Limb (tissue), 2 donors: ENCODE results near the gene DNAJC15.
"Not testable (repeated sequence)": the region's sequence is repeated elsewhere in the genome, so short reads cannot be mapped to it uniquely, and the experiment has no call there.

ENCODE experiments used
- DNase-seq, 2 donors: peaks; one replicate each; pipeline ENCODE4 v3.0.0-alpha.2; 2016; ENCODE audit errors: extremely low spot score in 2 of 2

DNAJC15 gene

DNA sequence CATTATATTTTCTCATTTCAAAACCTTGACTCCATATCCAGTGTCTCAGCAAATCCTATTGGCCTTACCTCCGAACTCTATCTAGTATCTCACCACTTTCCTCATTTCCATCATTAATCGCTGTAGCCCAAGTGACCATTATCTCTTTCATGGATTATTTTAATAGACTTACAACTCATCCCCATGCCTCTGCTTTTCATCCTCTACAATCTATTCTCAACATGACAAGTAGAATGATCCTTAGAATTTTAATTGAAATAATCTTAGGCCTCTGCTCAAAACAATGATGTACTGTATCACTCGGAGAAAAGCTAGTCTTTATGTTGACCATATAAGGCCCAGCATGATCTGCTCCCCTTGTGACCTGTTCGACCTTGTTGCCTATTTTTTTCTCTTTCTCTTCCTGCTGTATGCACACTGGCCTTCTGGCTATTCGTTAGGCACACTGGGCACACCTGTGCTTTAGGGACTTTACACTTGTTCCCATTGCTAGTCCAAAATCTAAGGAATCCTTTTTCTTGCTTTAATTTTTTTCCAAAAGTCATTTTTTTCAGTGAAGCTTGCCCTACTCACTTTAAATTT is 21.4 kb downstream of the DNAJC15 start:
- DNase-seq, result no peak

- not testable (repeated sequence) for DNase-seq
Measured at GRCh38 chr13:43045302-43045773, 22.0 kb downstream of the DNAJC15 start.

GRCh38 chr13:43046259-43046658 is 22.9 kb downstream of the DNAJC15 start:
- DNase-seq, result no peak

DNA sequence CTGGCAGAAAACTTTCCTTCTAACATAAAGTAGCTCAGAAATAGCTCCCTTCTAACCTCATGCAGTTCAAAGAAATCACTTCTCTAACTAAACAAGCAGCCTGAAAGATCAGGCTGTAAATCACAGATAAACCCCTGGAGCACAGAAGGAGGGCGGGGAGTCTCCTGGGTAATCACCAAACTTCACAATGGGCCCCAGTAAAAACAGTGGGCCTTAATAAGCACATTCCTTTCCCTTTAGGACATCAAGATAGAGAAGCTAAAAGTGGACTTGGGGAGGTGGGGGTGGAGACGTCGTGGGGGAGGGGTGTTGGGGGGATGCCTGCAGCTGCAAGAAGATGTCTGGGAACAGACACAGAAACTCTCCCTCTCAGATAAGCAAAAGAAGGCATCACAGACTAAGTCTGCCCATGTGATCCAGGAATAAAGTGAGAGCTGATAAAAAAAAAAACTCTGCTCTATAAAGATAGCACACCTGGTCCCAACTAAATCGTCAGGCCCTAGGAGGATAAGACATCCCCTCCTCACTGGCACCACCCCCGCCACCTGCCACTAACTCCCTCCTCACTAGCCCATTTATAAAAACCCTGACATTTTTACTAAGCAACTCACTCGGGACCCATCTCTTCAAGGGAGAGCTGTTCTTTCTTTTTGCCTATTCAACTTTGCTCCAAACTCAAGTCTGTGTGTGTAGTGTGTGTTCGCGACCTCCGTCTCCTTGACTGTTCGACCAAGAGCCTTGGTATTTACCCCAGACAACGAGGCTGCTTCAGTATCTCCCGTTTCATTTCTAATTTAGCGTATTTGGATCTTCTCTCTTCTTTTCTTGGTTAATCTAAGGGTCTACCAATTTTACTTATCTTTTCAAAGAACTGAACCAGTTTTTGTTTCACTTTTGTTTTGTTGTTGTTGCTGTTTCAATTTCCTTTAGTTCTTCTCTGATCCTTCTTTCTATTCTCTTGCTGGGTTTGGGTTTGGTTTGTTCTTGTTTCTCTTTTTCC is 31.7 kb downstream of the DNAJC15 start:
- DNase-seq, result peak; percentile 16 to 64

DNA sequence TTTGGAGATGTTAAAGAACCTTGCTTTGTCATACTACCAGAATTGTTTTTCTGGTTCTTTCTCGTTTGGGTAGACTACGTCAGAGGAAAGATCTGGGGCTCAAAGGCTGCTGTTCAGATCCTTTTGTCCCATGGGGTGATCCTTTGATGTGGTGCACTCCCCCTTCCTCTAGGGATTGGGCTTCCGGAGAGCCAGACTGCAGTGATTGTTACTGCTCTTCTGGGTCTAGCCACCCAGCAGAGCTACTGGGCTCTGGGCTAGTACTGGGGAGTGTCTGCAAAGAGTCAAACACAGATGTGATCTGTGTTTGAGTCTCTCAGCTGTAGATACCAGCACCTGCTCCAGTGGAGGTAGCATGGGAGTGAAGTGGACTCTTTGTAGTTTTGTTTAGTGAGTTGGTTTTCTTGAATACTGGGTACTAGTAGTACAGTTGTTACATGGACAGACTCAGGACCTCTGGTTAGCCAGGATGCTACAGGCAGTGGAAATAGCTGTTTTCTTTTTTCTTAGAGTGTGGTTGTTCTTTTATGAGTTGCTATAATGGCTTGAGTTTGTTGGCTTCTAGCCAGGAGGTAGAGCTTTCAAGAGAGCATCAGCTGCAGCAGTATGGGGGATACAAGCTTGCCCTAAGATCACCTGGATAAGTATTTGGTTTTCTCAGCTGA is 34.4 kb downstream of the DNAJC15 start:
- no peak for DNase-seq

GRCh38 chr13:43058318-43058674 is 34.9 kb downstream of the DNAJC15 start:
- DNase-seq, result no peak

GRCh38 chr13:43058831-43059230 is 35.4 kb downstream of the DNAJC15 start:
- no peak for DNase-seq

DNA sequence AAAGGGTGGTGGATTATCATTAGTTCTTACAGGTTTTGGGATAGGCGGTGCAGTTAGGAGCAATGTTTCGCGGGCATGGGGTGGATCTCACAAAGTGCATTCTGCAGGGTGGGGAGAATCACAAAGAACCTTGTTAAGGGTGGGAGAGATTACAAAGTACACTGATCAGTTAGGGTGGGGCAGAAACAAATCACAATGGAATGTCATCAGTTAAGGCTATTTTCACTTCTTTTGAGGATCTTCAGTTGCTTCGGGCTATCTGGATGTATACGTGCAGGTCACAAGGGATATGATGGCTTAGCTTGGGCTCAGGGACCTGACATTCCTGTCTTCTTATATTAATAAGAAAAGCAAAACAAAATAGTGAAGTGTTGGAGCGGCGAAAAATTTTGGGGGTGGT is 36.4 kb downstream of the DNAJC15 start:
- not testable (repeated sequence) for DNase-seq

GRCh38 chr13:43060806-43061205 is 37.4 kb downstream of the DNAJC15 start:
- not testable (repeated sequence) for DNase-seq

GRCh38 chr13:43061496-43062280 is 38.3 kb downstream of the DNAJC15 start:
- DNase-seq, result no peak

GRCh38 chr13:43071824-43072223 is 48.4 kb downstream of the DNAJC15 start:
- no peak for DNase-seq

DNA sequence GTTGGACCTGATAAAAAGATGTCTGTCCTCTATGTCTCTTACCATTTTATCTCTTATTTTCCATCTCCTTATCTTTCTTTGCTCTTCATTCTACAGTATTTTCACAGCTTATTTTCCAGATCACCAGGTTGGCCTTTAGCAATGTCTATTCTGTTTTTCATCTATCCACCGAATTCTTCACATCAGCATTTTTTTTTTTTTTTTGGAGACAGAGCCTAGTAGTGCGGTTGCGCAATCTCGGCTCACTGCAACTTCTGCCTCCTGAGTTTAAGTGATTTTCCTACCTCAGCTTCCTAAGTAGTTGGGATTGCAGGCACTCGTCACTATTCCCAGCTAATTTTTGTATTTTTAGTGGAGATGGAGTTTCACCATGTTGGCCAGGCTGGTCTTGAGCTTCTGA is 49.0 kb downstream of the DNAJC15 start:
- DNase-seq, result no peak

DNA sequence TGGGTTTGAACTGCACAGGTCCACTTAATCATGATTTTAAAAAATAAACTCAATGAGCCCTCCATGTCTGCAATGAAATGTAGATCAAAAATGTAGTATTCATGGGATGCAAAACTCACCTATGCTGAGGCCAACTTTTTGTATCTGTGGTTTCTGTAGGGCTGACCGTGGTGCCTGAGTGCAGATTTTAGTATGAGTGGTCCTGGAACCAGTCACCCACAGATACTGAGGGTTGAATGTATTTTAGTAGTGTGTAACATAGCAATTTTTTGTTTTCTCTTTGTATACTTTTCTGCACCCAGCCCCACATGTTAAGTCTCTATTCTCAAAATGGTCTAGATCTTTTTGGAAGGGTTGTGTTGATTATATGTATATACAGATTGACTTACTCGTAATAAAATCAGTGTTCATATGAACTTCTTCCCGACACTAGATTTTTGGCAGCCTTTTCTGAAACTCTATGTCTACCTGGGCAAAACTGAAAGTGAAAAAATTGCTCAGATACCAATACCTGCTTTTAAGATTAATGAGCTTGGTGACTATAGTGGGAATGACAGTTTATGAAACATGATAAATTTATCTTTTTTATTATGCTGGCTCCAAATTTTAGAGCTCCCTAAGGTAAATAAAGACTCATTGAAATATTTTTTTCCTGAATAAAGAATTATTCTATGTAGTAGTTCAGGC is 51.6 kb downstream of the DNAJC15 start:
- no peak for DNase-seq

DNA sequence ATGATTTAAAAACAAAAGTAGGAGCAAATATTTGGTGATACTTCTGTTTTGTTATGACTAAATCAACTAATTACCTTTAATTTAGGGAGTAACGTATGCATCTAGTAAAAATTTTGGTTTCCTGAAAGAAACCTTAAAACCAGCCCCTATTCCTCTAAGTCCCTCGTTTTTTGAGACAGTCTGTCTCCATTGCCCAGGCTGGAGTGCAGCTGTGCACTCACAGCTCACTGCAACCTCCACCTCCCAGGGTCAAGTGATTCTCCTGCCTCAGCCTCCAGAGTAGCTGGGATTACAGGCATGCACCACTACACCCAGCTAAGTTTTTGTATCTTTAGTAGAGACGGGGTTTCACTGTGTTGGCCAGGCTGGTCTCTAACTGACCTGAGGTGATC is 52.1 kb downstream of the DNAJC15 start:
- DNase-seq, result not testable (repeated sequence)

DNA sequence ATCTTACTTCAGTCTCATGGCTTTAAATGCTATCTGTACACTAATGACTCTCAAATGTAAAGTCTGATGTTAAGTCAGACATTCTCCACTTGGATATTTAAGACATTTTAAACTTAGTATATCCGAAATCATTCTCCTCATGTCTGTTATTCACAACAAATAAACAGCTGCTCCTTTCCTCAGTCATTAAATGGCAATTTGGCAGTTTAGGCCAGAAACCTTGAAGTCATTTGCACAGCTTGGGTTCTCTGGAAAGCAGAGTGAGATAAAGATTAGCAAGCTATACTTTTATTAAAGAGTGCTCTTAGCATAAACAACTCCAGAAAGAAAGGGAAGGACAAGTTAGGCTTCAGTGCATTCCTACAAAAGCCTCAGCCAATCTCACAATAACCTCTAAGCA is 53.7 kb downstream of the DNAJC15 start:
- DNase-seq, result no peak

- DNase-seq, result no peak
Measured at GRCh38 chr13:43077461-43077860, 54.1 kb downstream of the DNAJC15 start.

DNA sequence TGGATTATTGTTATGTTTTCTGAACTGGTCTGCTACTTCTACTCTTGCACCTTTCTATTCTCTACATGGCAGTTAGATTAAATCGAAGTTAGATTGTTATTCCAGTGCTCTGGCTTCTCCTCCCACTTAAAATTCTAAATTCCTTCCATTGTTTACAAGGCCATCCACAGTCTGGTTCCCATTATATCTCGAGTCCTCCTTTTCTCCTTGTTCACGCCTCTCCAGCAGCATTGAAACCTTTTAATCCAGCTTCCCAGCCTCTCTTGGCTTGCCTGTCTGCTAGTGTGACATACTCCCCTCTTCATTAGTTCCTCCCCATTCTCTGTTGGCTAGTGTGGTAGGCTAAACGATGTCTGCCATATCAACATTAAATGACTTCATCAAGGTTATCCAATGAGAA is 54.5 kb downstream of the DNAJC15 start:
- no peak for DNase-seq

GRCh38 chr13:43078399-43078798 is 55.0 kb downstream of the DNAJC15 start:
- DNase-seq, result no peak

GRCh38 chr13:43079392-43079931 is 56.1 kb downstream of the DNAJC15 start:
- no peak for DNase-seq

DNA sequence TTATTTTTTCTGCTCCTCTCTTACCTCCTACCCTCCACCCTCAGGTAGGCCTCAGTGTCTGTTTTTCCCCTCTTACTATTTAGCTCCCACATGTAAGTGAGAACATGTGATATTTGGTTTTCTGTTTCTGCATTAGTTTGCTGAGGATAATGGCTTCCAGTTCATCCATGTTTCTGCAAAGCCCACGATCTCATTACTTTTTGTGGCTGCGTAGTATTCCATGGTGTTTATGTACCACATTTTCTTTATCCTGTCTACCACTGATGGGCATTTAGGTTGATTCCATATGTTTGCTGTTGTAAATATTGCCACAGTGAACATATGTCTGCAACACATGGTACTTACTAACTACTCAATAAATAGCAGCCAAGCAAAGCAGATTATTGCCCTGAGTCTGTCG is 56.8 kb downstream of the DNAJC15 start:
- DNase-seq, result no peak

DNA sequence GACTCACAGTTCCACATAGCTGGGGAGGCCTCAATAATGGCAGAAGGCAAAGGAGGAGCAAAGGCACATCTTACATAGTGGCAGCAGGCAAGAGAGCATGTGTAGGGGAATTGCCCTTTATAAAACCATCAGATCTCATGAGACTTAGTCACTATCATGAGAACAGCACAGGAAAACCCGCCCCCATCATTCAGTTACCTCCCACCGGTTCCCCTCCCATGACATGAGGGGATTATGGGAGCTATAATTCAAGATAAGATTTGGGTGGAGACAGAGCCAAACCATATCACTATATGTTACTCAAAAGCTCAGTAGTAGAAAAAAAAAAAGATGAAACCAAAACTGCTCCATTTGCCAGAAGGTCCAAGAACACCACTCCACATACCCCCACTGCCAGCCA is 58.5 kb downstream of the DNAJC15 start:
- DNase-seq, result no peak
